Prostate gland (tissue), 2 donors: ENCODE measurements around the gene CABCOCO1. TPM values are rescaled to one million over a fixed set of nuclear protein-coding genes. Genes with fewer than 3 reads are reported as not detected.

ENCODE experiments used
- DNase-seq: peaks from one replicate; pipeline ENCODE4 v3.0.0-alpha.2; 2019; ENCODE audit warnings: low spot score
- H3K27ac ChIP-seq, 2 donors: fragments of 200-600 bp; sonication (generic); 2 replicates each; pipeline ENCODE4 v1.5.1; 2017 to 2019
- H3K27me3 ChIP-seq: fragments of 200-600 bp; sonication (generic); replicated peaks from 2 replicates; pipeline ENCODE4 v1.5.1; 2019; ENCODE audit not compliant: insufficient read depth
- H3K36me3 ChIP-seq, 2 donors: fragments of 200-600 bp; sonication (generic); 1 replicate in 1 of 2; 2 replicates in 1 of 2; pipeline versions ENCODE4 v1.5.1 to v1.8.1; 2017 to 2019
- H3K4me1 ChIP-seq: fragments of 200-600 bp; sonication (generic); replicated peaks from 2 replicates; pipeline ENCODE4 v1.5.1; 2019
- H3K4me3 ChIP-seq, 2 donors: fragments of 200-600 bp; sonication (generic); 2 replicates each; pipeline ENCODE4 v1.5.1; 2017 to 2019
- H3K9me3 ChIP-seq: fragments of 200-600 bp; sonication (generic); 2 replicates; pipeline ENCODE4 v1.5.1; 2017
- POLR2A ChIP-seq: fragments of 450-650 bp; IDR thresholded peaks from one replicate; pipeline ENCODE4 v1.6.1; 2016; ENCODE audit warnings: antibody characterized with exemption, mild to moderate bottlenecking
- POLR2AphosphoS5 ChIP-seq: sonication (generic); formaldehyde crosslinking; IDR thresholded peaks from one replicate; pipeline ENCODE4 v1.6.1; 2017; ENCODE audit warnings: antibody characterized with exemption
- WGBS: methylation state at CpG from one replicate; pipeline ENCODE4 v1.1.5; 2018; 5-methylcytosine and 5-hydroxymethylcytosine counted together
- intact Hi-C: fragments of 100-400 bp; cut with DNase I; formaldehyde crosslinking; loops from one replicate; pipeline ENCODE4 v1.14.2; 2022
- total RNA-seq, 2 donors: library from RNA; depleted of rRNA; stranded (reverse); fragments of >200 nt; gene quantifications; one replicate each; pipeline ENCODE4 v1.1.0, GENCODE V29; 2016
- TF ChIP-seq, protein P1 (sequence below), 4 experiments: fragments of 200-600 bp in 2 of 4; fragments of 450-650 bp in 2 of 4; sonication (generic) in 2 of 4; IDR thresholded peaks; 1 replicate in 3 of 4; 2 replicates in 1 of 4; pipeline ENCODE4 v1.5.1; 2016 to 2019; ENCODE audit warnings: antibody characterized with exemption in 4 of 4, mild to moderate bottlenecking in 2 of 4, moderate library complexity in 2 of 4

The CABCOCO1 gene
- total RNA-seq, 2 donors from 2014 or later = 1.0 to 1.9 TPM

GRCh38 chr10:61784354-61785133, 121.8 kb downstream of the CABCOCO1 start:
- Histone ChIP-seq H3K36me3 (no peaks in the 10 kb centered on the region), H3K4me3 (no peak overlapping the region), H3K4me1 (no peaks in the 10 kb centered on the region), H3K27ac (no peak overlapping the region), H3K9me3 (no peaks in the 10 kb centered on the region), H3K27me3 (no peaks in the 10 kb centered on the region)
- TF ChIP-seq POLR2AphosphoS5 (no peak), POLR2A (no peak)
- intact Hi-C loops = no loop called here
- WGBS = 77% methylated on average over 9 of the region's 9 CpGs
- no peak for DNase-seq

- no peak for DNase-seq
- TF ChIP-seq POLR2A (no peak), POLR2AphosphoS5 (no peak)
- TF ChIP-seq, protein P1, sequence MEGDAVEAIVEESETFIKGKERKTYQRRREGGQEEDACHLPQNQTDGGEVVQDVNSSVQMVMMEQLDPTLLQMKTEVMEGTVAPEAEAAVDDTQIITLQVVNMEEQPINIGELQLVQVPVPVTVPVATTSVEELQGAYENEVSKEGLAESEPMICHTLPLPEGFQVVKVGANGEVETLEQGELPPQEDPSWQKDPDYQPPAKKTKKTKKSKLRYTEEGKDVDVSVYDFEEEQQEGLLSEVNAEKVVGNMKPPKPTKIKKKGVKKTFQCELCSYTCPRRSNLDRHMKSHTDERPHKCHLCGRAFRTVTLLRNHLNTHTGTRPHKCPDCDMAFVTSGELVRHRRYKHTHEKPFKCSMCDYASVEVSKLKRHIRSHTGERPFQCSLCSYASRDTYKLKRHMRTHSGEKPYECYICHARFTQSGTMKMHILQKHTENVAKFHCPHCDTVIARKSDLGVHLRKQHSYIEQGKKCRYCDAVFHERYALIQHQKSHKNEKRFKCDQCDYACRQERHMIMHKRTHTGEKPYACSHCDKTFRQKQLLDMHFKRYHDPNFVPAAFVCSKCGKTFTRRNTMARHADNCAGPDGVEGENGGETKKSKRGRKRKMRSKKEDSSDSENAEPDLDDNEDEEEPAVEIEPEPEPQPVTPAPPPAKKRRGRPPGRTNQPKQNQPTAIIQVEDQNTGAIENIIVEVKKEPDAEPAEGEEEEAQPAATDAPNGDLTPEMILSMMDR (IDR thresholded peaks at IDR 0.05) = no peak
- Histone ChIP-seq H3K9me3 (no peaks in the 10 kb centered on the region), H3K36me3 (no peaks in the 10 kb centered on the region), H3K4me3 (no peak overlapping the region), H3K27me3 (no peaks in the 10 kb centered on the region), H3K27ac (no peak overlapping the region), H3K4me1 (no peaks in the 10 kb centered on the region)
- intact Hi-C loops = no loop called here
- 66% methylated on average over 3 of the region's 3 CpGs for WGBS
These were observed 122.9 kb downstream of the CABCOCO1 start for GRCh38 chr10:61785473-61786105.

- Histone ChIP-seq H3K4me1 (no peaks in the 10 kb centered on the region), H3K27ac (peak overlapping the region; percentile 23 to 39), H3K36me3 (no peaks in the 10 kb centered on the region), H3K27me3 (no peaks in the 10 kb centered on the region), H3K4me3 (no peak overlapping the region), H3K9me3 (no peaks in the 10 kb centered on the region)
- 28% methylated on average over 4 of the region's 4 CpGs for WGBS
- intact Hi-C loops = no loop called here
- TF ChIP-seq POLR2A (no peak), POLR2AphosphoS5 (no peak)
- TF ChIP-seq, protein P1 (IDR thresholded peaks at IDR 0.05) = no peak
- peak; percentile 11 for DNase-seq
These were observed 124.0 kb downstream of the CABCOCO1 start for GRCh38 chr10:61786728-61787127.

GRCh38 chr10:61787170-61787569, 124.4 kb downstream of the CABCOCO1 start:
- 31% methylated on average over 3 of the region's 3 CpGs for WGBS
- Histone ChIP-seq H3K4me1 (no peaks in the 10 kb centered on the region), H3K4me3 (no peak overlapping the region), H3K27ac (peak overlapping the region in 1 of 2 donors; percentile 23), H3K36me3 (no peaks in the 10 kb centered on the region), H3K9me3 (no peaks in the 10 kb centered on the region), H3K27me3 (no peaks in the 10 kb centered on the region)
- TF ChIP-seq, protein P1 (IDR thresholded peaks at IDR 0.05) = no peak
- intact Hi-C loops = no loop called here
- DNase-seq = no peak

GRCh38 chr10:61789031-61789430, 126.3 kb downstream of the CABCOCO1 start:
- no peaks in the 10 kb centered on the region for H3K27me3 ChIP-seq
- intact Hi-C loops = no loop called here
- H3K36me3 ChIP-seq = no peaks in the 10 kb centered on the region
- no peaks in the 10 kb centered on the region for H3K9me3 ChIP-seq
- TF ChIP-seq POLR2A (no peak), POLR2AphosphoS5 (no peak)
- TF ChIP-seq, protein P1 (IDR thresholded peaks at IDR 0.05) = no peak
- H3K27ac ChIP-seq = no peak overlapping the region
- no peaks in the 10 kb centered on the region for H3K4me1 ChIP-seq
- 31% methylated on average over 1 of the region's 1 CpG for WGBS
- DNase-seq = no peak
- H3K4me3 ChIP-seq = no peak overlapping the region
